Activated B cell treated with CpG ODN at 0.5 μM for 24 hours (primary cell): Measurements from ENCODE around the gene STK10. TPM values are rescaled to one million over a fixed set of nuclear protein-coding genes. Genes with fewer than 3 reads are reported as not detected.

Source experiments
- ATAC-seq: fragments of 200-7000 bp; cut with Tn5 transposase; one replicate; pipeline ENCODE4 v1.10.0; 2021; ENCODE audit warnings: low read depth, mild to moderate bottlenecking, moderate library complexity
- CTCF ChIA-PET: fragments of 350-600 bp; sonication (Branson Sonifier 250); formaldehyde crosslinking; loops from one replicate; lab custom pipeline; 2021; ENCODE audit warnings: antibody characterized with exemption; lab: Charles Lee
- POLR2A ChIA-PET: fragments of 350-600 bp; sonication (Branson Sonifier 250); formaldehyde crosslinking; loops from one replicate; lab custom pipeline; 2021; ENCODE audit warnings: antibody characterized with exemption; lab: Charles Lee
- DNase-seq: peaks from one replicate; pipeline ENCODE4 v3.0.0; 2022
- H3K27ac Mint-ChIP-seq: one replicate; pipeline ENCODE4 v1.8.0; 2020; ENCODE audit warnings: mixed read lengths
- H3K27me3 Mint-ChIP-seq: one replicate; pipeline ENCODE4 v1.8.0; 2021; ENCODE audit warnings: mixed read lengths
- H3K36me3 Mint-ChIP-seq: one replicate; pipeline ENCODE4 v1.8.0; 2021; ENCODE audit warnings: low read depth, mixed read lengths
- H3K4me1 Mint-ChIP-seq: one replicate; pipeline ENCODE4 v1.8.0; 2021; ENCODE audit warnings: mixed read lengths
- H3K4me3 Mint-ChIP-seq: one replicate; pipeline ENCODE4 v1.8.0; 2020; ENCODE audit warnings: mild to moderate bottlenecking, mixed read lengths
- H3K9me3 Mint-ChIP-seq: one replicate; pipeline ENCODE4 v1.8.0; 2020; ENCODE audit warnings: mixed read lengths
- CTCF ChIP-seq: fragments of 200-600 bp; IDR thresholded peaks from one replicate; pipeline ENCODE4 v1.8.0; 2022; ENCODE audit warnings: antibody characterized with exemption, mild to moderate bottlenecking
- intact Hi-C: fragments of 100-400 bp; cut with micrococcal nuclease; formaldehyde crosslinking; loops from one replicate; pipeline ENCODE4 v1.15.1; 2024
- total RNA-seq: library from RNA; stranded (reverse); gene quantifications from 2 replicates; pipeline ENCODE4 v1.2.3, GENCODE V29; 2022

STK10 gene
- total RNA-seq, 1 donor from 2014 or later: 276 TPM

- CTCF ChIA-PET: no interaction called here
- DNase-seq (no peak), ATAC-seq (no peak)
- intact Hi-C loops: no loop called here
- POLR2A ChIA-PET: no interaction called here
- no peak overlapping the region for H3K27ac Mint-ChIP-seq
- H3K9me3 Mint-ChIP-seq: no peaks in the 10 kb centered on the region
- H3K4me3 Mint-ChIP-seq: no peak overlapping the region
- H3K27me3 Mint-ChIP-seq: no peaks in the 10 kb centered on the region
- H3K4me1 Mint-ChIP-seq: peaks cover 15% of the 10 kb centered on the region
- H3K36me3 Mint-ChIP-seq: peaks cover 82% of the 10 kb centered on the region
- TF ChIP-seq CTCF: no peak
These were observed 122.5 kb downstream of the STK10 start for GRCh38 chr5:172065431-172066065.

GRCh38 chr5:172064766-172065165 is 123.3 kb downstream of the STK10 start:
- POLR2A ChIA-PET: no interaction called here
- H3K36me3 Mint-ChIP-seq: peaks cover 86% of the 10 kb centered on the region
- ATAC-seq (no peak), DNase-seq (no peak)
- no peaks in the 10 kb centered on the region for H3K27me3 Mint-ChIP-seq
- intact Hi-C loops: no loop called here
- no peak overlapping the region for H3K4me3 Mint-ChIP-seq
- no peak for TF ChIP-seq CTCF
- no peaks in the 10 kb centered on the region for H3K9me3 Mint-ChIP-seq
- CTCF ChIA-PET: no interaction called here
- no peak overlapping the region for H3K27ac Mint-ChIP-seq
- H3K4me1 Mint-ChIP-seq: peaks cover 13% of the 10 kb centered on the region

- Mint-ChIP-seq H3K9me3 (no peaks in the 10 kb centered on the region), H3K27ac (no peak overlapping the region), H3K4me1 (peaks cover 13% of the 10 kb centered on the region), H3K27me3 (no peaks in the 10 kb centered on the region), H3K4me3 (no peak overlapping the region), H3K36me3 (peaks cover 88% of the 10 kb centered on the region)
- no peak for ATAC-seq
- TF ChIP-seq CTCF: no peak
- DNase-seq: no peak
- ChIA-PET POLR2A (no interaction called here), CTCF (no interaction called here)
- intact Hi-C loops: no loop called here
These were observed 123.7 kb downstream of the STK10 start for GRCh38 chr5:172064358-172064757.

GRCh38 chr5:172063463-172064235 is 124.4 kb downstream of the STK10 start:
- Mint-ChIP-seq H3K36me3 (peaks cover 87% of the 10 kb centered on the region), H3K4me1 (peaks cover 13% of the 10 kb centered on the region), H3K27ac (no peak overlapping the region), H3K27me3 (no peaks in the 10 kb centered on the region), H3K4me3 (no peak overlapping the region), H3K9me3 (no peaks in the 10 kb centered on the region)
- POLR2A ChIA-PET: interaction anchor here (0.9 kb wide), 1 partner anchor 8 kb away, joined by 3 read pairs; no protein-coding TSS in a partner anchor
- intact Hi-C loops: no loop called here
- CTCF ChIA-PET: interaction anchor here (0.6 kb wide), 1 partner anchor 23 kb away, joined by 3 read pairs; no protein-coding TSS in a partner anchor
- DNase-seq (no peak), ATAC-seq (no peak)
- no peak for TF ChIP-seq CTCF

GRCh38 chr5:172059661-172060100 is 128.3 kb downstream of the STK10 start:
- ATAC-seq (no peak), DNase-seq (no peak)
- no peak for TF ChIP-seq CTCF
- no peaks in the 10 kb centered on the region for H3K4me1 Mint-ChIP-seq
- intact Hi-C loops: loop anchor here (1.0 to 5.0 kb wide), 3 partner anchors 128 to 233 kb away; partner anchors contain the start of gene STK10
- H3K4me3 Mint-ChIP-seq: no peak overlapping the region
- no peaks in the 10 kb centered on the region for H3K9me3 Mint-ChIP-seq
- CTCF ChIA-PET: interaction anchor here (0.8 to 2.8 kb wide), 19 partner anchors 11 to 641 kb away, joined by 3 to 46 read pairs (median 4); partner anchors contain the start of genes FBXW11 and STK10
- peaks cover 87% of the 10 kb centered on the region for H3K36me3 Mint-ChIP-seq
- H3K27me3 Mint-ChIP-seq: no peaks in the 10 kb centered on the region
- H3K27ac Mint-ChIP-seq: no peak overlapping the region
- POLR2A ChIA-PET: interaction anchor here (0.5 to 1.4 kb wide), 6 partner anchors 10 to 149 kb away, joined by 3 to 7 read pairs (median 5); partner anchors contain the start of gene FBXW11
